HL-60 (cell line): ENCODE data around the gene SLC35F5.

Source experiments
- DNase-seq, 2 experiments: peaks; one replicate each; pipeline ENCODE4 v3.0.0-alpha.2; 2010 to 2020; ENCODE audit warnings: low read depth in 1 of 2, low spot score in 1 of 2
- H3K27ac ChIP-seq: fragments of 250-450 bp; sonication (Bioruptor Pico); replicated peaks from 2 replicates; pipeline ENCODE4 v1.5.1; 2020; ENCODE audit warnings: mild to moderate bottlenecking, moderate library complexity
- H3K27me3 ChIP-seq: fragments of 250-450 bp; sonication (Bioruptor Pico); 2 replicates; pipeline ENCODE4 v1.5.1; 2021; ENCODE audit warnings: mild to moderate bottlenecking, moderate library complexity; ENCODE audit not compliant: insufficient read depth, poor library complexity, severe bottlenecking
- H3K4me3 ChIP-seq: replicated peaks from 2 replicates; pipeline ENCODE4 v1.5.1; 2011; ENCODE audit warnings: mild to moderate bottlenecking, control low read depth, low read length; ENCODE audit not compliant: insufficient read depth
- GABPA ChIP-seq: IDR thresholded peaks from 2 replicates; pipeline ENCODE4 v1.6.1; 2012; ENCODE audit warnings: low read depth
- POLR2AphosphoS5 ChIP-seq: IDR thresholded peaks from 2 replicates; pipeline ENCODE4 v1.6.1; 2012; ENCODE audit warnings: low read depth
- SPI1 ChIP-seq: IDR thresholded peaks from 2 replicates; pipeline ENCODE4 v1.6.1; 2012; ENCODE audit warnings: low read depth, mild to moderate bottlenecking, borderline replicate concordance
- TF ChIP-seq, protein P1 (sequence below): IDR thresholded peaks from 2 replicates; pipeline ENCODE4 v1.6.1; 2012; ENCODE audit warnings: low read depth; ENCODE audit not compliant: insufficient replicate concordance
- TF ChIP-seq, protein P2 (sequence below): IDR thresholded peaks from one replicate; pipeline ENCODE4 v1.5.1; 2011; ENCODE audit warnings: low read length, control low read depth, inconsistent platforms; ENCODE audit not compliant: insufficient read depth

SLC35F5 gene

DNA sequence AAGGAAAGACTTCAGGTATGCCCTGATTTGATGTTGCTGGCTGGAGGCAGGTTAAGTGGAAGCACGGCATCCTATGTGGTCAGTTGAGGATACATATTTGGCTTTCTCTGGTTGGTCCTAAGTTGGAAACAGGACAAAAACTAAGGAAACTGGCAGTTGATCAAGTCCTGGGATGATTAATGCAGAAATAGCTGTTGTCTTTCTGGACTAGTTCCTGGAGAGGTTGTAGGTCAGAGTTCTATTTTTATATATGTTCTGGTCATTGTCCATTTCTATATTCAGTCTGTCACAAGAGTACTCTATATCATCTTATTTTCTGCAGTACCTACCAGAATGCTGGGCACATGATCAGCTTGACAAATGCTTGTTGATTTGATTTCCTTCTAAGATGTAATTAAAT lies 4.0 kb upstream of the SLC35F5 start:
- Histone ChIP-seq H3K27ac (no peak overlapping the region), H3K4me3 (no peak overlapping the region), H3K27me3 (no peaks in the 10 kb centered on the region)
- no peak for DNase-seq
- TF ChIP-seq POLR2AphosphoS5: no peak
- TF ChIP-seq GABPA: no peak
- TF ChIP-seq, protein P1, sequence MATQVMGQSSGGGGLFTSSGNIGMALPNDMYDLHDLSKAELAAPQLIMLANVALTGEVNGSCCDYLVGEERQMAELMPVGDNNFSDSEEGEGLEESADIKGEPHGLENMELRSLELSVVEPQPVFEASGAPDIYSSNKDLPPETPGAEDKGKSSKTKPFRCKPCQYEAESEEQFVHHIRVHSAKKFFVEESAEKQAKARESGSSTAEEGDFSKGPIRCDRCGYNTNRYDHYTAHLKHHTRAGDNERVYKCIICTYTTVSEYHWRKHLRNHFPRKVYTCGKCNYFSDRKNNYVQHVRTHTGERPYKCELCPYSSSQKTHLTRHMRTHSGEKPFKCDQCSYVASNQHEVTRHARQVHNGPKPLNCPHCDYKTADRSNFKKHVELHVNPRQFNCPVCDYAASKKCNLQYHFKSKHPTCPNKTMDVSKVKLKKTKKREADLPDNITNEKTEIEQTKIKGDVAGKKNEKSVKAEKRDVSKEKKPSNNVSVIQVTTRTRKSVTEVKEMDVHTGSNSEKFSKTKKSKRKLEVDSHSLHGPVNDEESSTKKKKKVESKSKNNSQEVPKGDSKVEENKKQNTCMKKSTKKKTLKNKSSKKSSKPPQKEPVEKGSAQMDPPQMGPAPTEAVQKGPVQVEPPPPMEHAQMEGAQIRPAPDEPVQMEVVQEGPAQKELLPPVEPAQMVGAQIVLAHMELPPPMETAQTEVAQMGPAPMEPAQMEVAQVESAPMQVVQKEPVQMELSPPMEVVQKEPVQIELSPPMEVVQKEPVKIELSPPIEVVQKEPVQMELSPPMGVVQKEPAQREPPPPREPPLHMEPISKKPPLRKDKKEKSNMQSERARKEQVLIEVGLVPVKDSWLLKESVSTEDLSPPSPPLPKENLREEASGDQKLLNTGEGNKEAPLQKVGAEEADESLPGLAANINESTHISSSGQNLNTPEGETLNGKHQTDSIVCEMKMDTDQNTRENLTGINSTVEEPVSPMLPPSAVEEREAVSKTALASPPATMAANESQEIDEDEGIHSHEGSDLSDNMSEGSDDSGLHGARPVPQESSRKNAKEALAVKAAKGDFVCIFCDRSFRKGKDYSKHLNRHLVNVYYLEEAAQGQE: no peak
- TF ChIP-seq SPI1: no peak
- TF ChIP-seq, protein P2, sequence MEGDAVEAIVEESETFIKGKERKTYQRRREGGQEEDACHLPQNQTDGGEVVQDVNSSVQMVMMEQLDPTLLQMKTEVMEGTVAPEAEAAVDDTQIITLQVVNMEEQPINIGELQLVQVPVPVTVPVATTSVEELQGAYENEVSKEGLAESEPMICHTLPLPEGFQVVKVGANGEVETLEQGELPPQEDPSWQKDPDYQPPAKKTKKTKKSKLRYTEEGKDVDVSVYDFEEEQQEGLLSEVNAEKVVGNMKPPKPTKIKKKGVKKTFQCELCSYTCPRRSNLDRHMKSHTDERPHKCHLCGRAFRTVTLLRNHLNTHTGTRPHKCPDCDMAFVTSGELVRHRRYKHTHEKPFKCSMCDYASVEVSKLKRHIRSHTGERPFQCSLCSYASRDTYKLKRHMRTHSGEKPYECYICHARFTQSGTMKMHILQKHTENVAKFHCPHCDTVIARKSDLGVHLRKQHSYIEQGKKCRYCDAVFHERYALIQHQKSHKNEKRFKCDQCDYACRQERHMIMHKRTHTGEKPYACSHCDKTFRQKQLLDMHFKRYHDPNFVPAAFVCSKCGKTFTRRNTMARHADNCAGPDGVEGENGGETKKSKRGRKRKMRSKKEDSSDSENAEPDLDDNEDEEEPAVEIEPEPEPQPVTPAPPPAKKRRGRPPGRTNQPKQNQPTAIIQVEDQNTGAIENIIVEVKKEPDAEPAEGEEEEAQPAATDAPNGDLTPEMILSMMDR: no peak

DNA sequence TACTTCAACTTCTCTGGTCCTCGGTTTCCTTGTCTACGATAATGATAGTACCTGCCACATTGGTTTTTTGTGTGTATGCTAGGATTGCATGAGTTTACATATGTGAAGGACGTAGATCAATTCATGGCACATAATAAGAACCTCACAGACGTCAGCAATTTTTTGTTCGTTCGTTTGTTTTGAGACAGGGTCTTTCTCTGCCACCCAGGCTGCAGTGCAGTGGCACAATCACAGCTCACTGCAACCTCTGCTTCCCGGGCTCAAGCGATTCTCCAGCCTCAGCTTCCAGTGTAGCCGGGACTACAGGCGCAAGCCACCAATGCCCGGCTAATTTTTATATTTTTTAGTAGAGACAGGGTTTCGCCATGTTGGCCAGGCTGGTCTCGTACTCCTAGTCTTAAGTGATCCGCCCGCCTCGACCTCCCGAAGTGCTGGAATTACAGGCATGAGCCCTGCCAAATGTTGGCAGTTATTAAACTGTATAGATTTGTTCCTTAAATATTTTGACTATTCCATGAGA lies 756 bp upstream of the SLC35F5 start:
- peak overlapping the region; percentile 84 for H3K27ac ChIP-seq
- no peak for TF ChIP-seq SPI1
- TF ChIP-seq, protein P2: no peak
- TF ChIP-seq GABPA: no peak
- TF ChIP-seq, protein P1: no peak
- no peak for TF ChIP-seq POLR2AphosphoS5
- H3K4me3 ChIP-seq: peak overlapping the region; percentile 96
- DNase-seq: peak in 1 of 2 experiments; percentile 15
- H3K27me3 ChIP-seq: no peaks in the 10 kb centered on the region

DNA sequence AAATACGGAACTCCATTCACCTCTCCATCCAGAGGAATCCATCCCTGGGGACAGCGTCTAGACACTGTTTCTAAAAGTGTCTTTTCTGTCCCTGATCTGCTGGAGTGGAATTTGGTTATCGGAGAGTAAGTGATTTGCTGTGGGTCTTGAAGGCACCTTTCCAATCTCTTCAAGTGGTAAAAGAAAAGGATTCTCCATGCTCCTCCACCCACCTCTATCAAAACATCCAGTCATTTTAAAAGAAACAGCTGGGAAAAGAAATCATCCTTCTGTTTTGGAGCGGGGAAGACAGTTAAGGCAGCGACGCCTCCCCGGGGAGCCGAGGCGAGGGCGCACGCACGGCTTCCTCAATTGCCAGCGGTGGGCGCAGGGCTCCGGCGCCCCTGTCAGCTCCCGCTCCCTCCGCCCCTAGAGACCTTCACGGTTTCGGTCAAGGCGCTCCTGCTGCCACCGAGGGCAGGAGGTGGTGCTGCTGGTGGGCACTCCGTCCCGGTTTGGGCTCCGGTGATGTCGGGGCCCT lies 547 bp downstream of the SLC35F5 start:
- DNase-seq: peak in 1 of 2 experiments; percentile 48
- H3K27ac ChIP-seq: peak overlapping the region; percentile 84

More for the DNA sequence above, 547 bp downstream of the SLC35F5 start:
- Histone ChIP-seq H3K27me3 (no peaks in the 10 kb centered on the region), H3K4me3 (peak overlapping the region; percentile 96)
- TF ChIP-seq GABPA (no peak), SPI1 (peak; percentile 38; the same call in 1 of the 2 replicates), POLR2AphosphoS5 (no peak)
- TF ChIP-seq, protein P1: no peak
